Measurements from ENCODE around the gene RAB31. TPM values are rescaled to one million over a fixed set of nuclear protein-coding genes. Genes with fewer than 3 reads are reported as not detected.

Gene RAB31
- total and polyA plus RNA-seq, 10 donors: 12.3 to 112 (median 72.6) TPM

DNA sequence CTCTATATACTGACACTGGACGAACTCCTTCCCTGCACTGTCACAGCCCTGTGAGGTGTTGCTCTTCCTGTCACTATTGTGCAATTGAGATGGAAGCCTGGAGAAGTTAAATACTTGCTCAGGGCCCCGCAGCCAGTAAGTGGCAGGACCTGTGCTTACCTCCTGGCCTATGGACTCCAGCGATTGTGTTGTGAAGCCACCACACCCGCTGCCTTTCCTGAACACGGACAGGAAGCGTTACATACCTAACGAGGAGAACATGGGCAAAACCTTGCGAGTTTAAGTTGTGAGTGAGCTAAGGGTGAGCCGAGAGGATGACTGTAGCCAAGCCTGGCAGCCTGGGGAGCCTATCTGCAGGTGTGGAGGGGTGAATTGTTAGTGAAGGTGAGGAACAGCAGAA, 26.1 kb downstream of the RAB31 start:
- H3K36me3 ChIP-seq: peaks cover 0 to 33% (median 4%) of the 10 kb centered on the region in 6 donors
- intact Hi-C loops (cut with DNase I; ENCODE audit: low total_unique reads): no loop called here
- peaks cover 0 to 48% (median 15%) of the 10 kb centered on the region in 6 donors for H3K4me1 ChIP-seq
- H3K27me3 ChIP-seq (replicated peaks in 1 of 7): no peaks in the 10 kb centered on the region
- TF ChIP-seq CTCF (IDR thresholded peaks at IDR 0.05 in 8 of 11, conservative IDR thresholded peaks at IDR 0.05 in 3 of 11) (no peak), POLR2A (IDR thresholded peaks at IDR 0.05) (no peak), POLR2AphosphoS5 (IDR thresholded peaks at IDR 0.05) (no peak)
- no peak overlapping the region for H3K4me3 ChIP-seq
- WGBS, 5 donors: 38 to 59% (median 50%) methylated on average over 9 of the region's 9 CpGs
- no peaks in the 10 kb centered on the region for H3K9me3 ChIP-seq
- DNase-seq: no peak
- peak overlapping the region in 6 of 8 donors; percentile 33 to 84 (median 60) for H3K27ac ChIP-seq

DNA sequence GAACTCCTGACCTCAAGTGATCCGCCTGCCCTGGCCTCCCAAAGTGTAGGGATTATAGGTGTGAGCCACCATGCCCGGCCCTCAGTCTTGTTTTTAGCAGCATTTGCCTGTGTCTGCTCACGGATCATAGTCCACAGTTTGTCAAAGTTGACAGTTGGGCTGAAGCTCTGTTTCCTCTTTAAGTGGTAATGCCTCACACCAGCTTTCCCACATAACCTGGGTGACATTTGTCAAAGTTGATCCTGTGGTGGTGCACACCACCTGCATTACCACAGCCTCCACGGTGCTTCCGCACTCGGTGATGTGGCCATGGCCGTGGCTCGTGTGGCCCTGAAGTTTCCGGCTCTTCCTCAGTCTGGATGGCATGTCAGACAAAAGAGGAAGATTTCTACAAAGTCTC, 27.1 kb downstream of the RAB31 start:
- intact Hi-C loops (cut with DNase I; ENCODE audit: low total_unique reads): no loop called here
- WGBS, 5 donors: 27 to 51% (median 45%) methylated on average over 9 of the region's 9 CpGs
- Histone ChIP-seq H3K36me3 (peaks cover 0 to 33% (median 4%) of the 10 kb centered on the region in 6 donors), H3K27ac (peak overlapping the region in 5 of 8 donors; percentile 4 to 84 (median 65)), H3K4me1 (peaks cover 0 to 57% (median 18%) of the 10 kb centered on the region in 6 donors), H3K4me3 (no peak overlapping the region), H3K9me3 (no peaks in the 10 kb centered on the region), H3K27me3 (replicated peaks in 1 of 7) (no peaks in the 10 kb centered on the region)
- peak; percentile 89 for DNase-seq
- TF ChIP-seq POLR2AphosphoS5 (IDR thresholded peaks at IDR 0.05) (peak; percentile 25 to 45 (median 41)), POLR2A (IDR thresholded peaks at IDR 0.05) (no peak), CTCF (IDR thresholded peaks at IDR 0.05 in 8 of 11, conservative IDR thresholded peaks at IDR 0.05 in 3 of 11) (no peak)

GRCh38 chr18:9735879-9736278, 27.8 kb downstream of the RAB31 start:
- intact Hi-C loops (cut with DNase I; ENCODE audit: low total_unique reads): no loop called here
- Histone ChIP-seq H3K4me1 (peaks cover 0 to 63% (median 18%) of the 10 kb centered on the region in 6 donors), H3K9me3 (no peaks in the 10 kb centered on the region), H3K4me3 (no peak overlapping the region), H3K27me3 (replicated peaks in 1 of 7) (no peaks in the 10 kb centered on the region), H3K27ac (peak overlapping the region in 5 of 8 donors; percentile 4 to 84 (median 65)), H3K36me3 (peaks cover 0 to 33% (median 4%) of the 10 kb centered on the region in 6 donors)
- 71 to 76% (median 73%) methylated on average over 4 of the region's 4 CpGs for WGBS, 5 donors
- TF ChIP-seq POLR2A (IDR thresholded peaks at IDR 0.05): no peak
- peak; percentile 11 for DNase-seq

DNA sequence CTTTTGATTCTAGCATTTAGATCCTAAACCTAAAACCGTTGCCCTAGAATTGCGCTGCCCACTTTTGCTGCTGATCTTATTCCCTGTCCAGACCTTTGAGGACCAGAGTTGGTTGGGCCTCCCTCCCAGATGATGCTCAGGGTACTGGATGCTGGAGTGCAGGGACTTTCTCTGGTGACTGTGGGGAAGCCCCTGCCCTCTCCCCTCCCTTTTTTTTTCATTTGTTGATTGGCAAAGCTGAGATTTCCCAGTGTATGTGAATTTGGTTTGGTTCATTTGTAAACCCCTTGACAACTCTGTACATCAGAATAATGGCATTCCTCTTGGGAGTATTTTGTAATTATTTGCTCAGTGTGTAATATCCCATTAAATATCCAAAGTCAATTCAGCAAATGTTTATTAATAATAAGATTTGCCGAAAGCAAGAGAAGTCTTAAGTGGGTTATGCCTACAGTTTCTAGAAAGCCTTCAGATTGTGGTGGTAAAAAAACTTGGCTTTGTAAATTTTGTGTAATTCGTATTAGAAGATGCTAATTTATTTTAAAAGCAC, 28.3 kb downstream of the RAB31 start:
- H3K36me3 ChIP-seq: peaks cover 0 to 33% (median 4%) of the 10 kb centered on the region in 6 donors
- H3K4me1 ChIP-seq: peaks cover 0 to 68% (median 20%) of the 10 kb centered on the region in 6 donors
- H3K27ac ChIP-seq: peak overlapping the region in 4 of 8 donors; percentile 58 to 84 (median 72)
- no peak for DNase-seq
- H3K27me3 ChIP-seq (replicated peaks in 1 of 7): no peaks in the 10 kb centered on the region
- H3K9me3 ChIP-seq: no peaks in the 10 kb centered on the region
- no peak overlapping the region for H3K4me3 ChIP-seq
- no peak for TF ChIP-seq POLR2AphosphoS5 (IDR thresholded peaks at IDR 0.05)
- TF ChIP-seq POLR2A (IDR thresholded peaks at IDR 0.05): no peak
- TF ChIP-seq CTCF (IDR thresholded peaks at IDR 0.05 in 8 of 11, conservative IDR thresholded peaks at IDR 0.05 in 3 of 11): no peak
- intact Hi-C loops (cut with DNase I; ENCODE audit: low total_unique reads): no loop called here
- whole genome bisulfite sequencing, 5 donors: 44 to 48% (median 46%) methylated on average over 4 of the region's 4 CpGs
